Loucy (cell line): Measurements from ENCODE around the gene C2orf92.

ENCODE experiments used
- H2AFZ ChIP-seq: fragments of 200-600 bp; sonication (generic); 2 replicates; pipeline ENCODE4 v1.6.0; 2016; ENCODE audit warnings: antibody characterized with exemption, mild to moderate bottlenecking, low read length, moderate library complexity
- H3F3A ChIP-seq: fragments of 200-600 bp; 2 replicates; pipeline ENCODE4 v1.6.0; 2016; ENCODE audit warnings: antibody characterized with exemption, low read depth, mild to moderate bottlenecking
- H3K27me3 ChIP-seq: fragments of 200-600 bp; sonication (generic); 2 replicates; pipeline ENCODE4 v1.6.1; 2014; ENCODE audit warnings: low read length, mild to moderate bottlenecking; ENCODE audit not compliant: insufficient read depth, poor library complexity, severe bottlenecking
- H3K36me3 ChIP-seq: fragments of 200-600 bp; sonication (generic); 2 replicates; pipeline ENCODE4 v1.6.1; 2016; ENCODE audit warnings: low read length; ENCODE audit not compliant: insufficient read depth
- H3K4me1 ChIP-seq: fragments of 200-600 bp; sonication (generic); 2 replicates; pipeline ENCODE4 v1.5.1; 2014; ENCODE audit warnings: low read length, mild to moderate bottlenecking; ENCODE audit not compliant: insufficient read depth, poor library complexity, severe bottlenecking
- H3K4me2 ChIP-seq: fragments of 200-600 bp; sonication (generic); 2 replicates; pipeline ENCODE4 v1.6.0; 2014; ENCODE audit warnings: antibody characterized with exemption, low read length, low read depth, mild to moderate bottlenecking; ENCODE audit not compliant: poor library complexity, severe bottlenecking
- H3K4me3 ChIP-seq: fragments of 200-600 bp; sonication (generic); 2 replicates; pipeline ENCODE4 v1.5.1; 2014; ENCODE audit warnings: low read length, mild to moderate bottlenecking, mixed read lengths; ENCODE audit not compliant: poor library complexity, severe bottlenecking
- H3K79me2 ChIP-seq: fragments of 200-600 bp; sonication (generic); 2 replicates; pipeline ENCODE4 v1.6.1; 2014; ENCODE audit warnings: low read length; ENCODE audit not compliant: insufficient read depth
- H3K9ac ChIP-seq: fragments of 200-600 bp; sonication (generic); 2 replicates; pipeline ENCODE4 v1.6.0; 2014; ENCODE audit warnings: mild to moderate bottlenecking, low read depth, low read length, moderate library complexity; ENCODE audit not compliant: poor library complexity, severe bottlenecking
- H3K9me2 ChIP-seq: fragments of 200-600 bp; sonication (generic); replicated peaks from 2 replicates; pipeline ENCODE4 v1.6.1; 2016; ENCODE audit warnings: low read depth, low read length, mixed read lengths
- H3K9me3 ChIP-seq: fragments of 200-600 bp; sonication (generic); 2 replicates; pipeline ENCODE4 v1.6.1; 2014; ENCODE audit warnings: mild to moderate bottlenecking, antibody characterized with exemption, low read length, low read depth; ENCODE audit not compliant: insufficient read depth
- H4K20me1 ChIP-seq: fragments of 200-600 bp; sonication (generic); 2 replicates; pipeline ENCODE4 v1.6.0; 2014; ENCODE audit warnings: antibody characterized with exemption, low read length, mild to moderate bottlenecking; ENCODE audit not compliant: insufficient read depth, poor library complexity, severe bottlenecking
- CTCF ChIP-seq: fragments of 200-600 bp; sonication (generic); conservative IDR thresholded peaks from 2 replicates; pipeline ENCODE4 v1.5.1; 2014; ENCODE audit warnings: mild to moderate bottlenecking, antibody characterized with exemption, low read length
- EZH2phosphoT487 ChIP-seq: fragments of 200-600 bp; IDR thresholded peaks from 2 replicates; pipeline ENCODE4 v1.6.1; 2018; ENCODE audit warnings: antibody characterized with exemption, mild to moderate bottlenecking, moderate library complexity, borderline replicate concordance

The C2orf92 gene

GRCh38 chr2:97735161-97735561 lies 65.6 kb downstream of the C2orf92 start:
- H3K27me3 ChIP-seq = no peaks in the 10 kb centered on the region
- peaks cover 27% of the 10 kb centered on the region; the same call in 1 of the 2 replicates for H3K79me2 ChIP-seq
- no peaks in the 10 kb centered on the region for H3K9me3 ChIP-seq
- H3K4me3 ChIP-seq = no peak overlapping the region
- peaks cover 33% of the 10 kb centered on the region for H4K20me1 ChIP-seq
- H3F3A ChIP-seq = no peaks in the 10 kb centered on the region
- no peaks in the 10 kb centered on the region for H3K4me1 ChIP-seq
- H3K36me3 ChIP-seq = peaks cover 87% of the 10 kb centered on the region; the same call in 1 of the 2 replicates
- no peaks in the 10 kb centered on the region for H3K9me2 ChIP-seq
- no peak overlapping the region for H3K9ac ChIP-seq
- no peak for TF ChIP-seq EZH2phosphoT487
- TF ChIP-seq CTCF = no peak
- H3K4me2 ChIP-seq = no peak overlapping the region
- no peak overlapping the region for H2AFZ ChIP-seq

GRCh38 chr2:97736185-97736584 lies 66.7 kb downstream of the C2orf92 start:
- Histone ChIP-seq H3K4me3 (no peak overlapping the region), H3K36me3 (peaks cover 79% of the 10 kb centered on the region; the same call in 1 of the 2 replicates), H3K79me2 (peaks cover 17% of the 10 kb centered on the region; the same call in 1 of the 2 replicates), H3K4me2 (no peak overlapping the region), H3K4me1 (no peaks in the 10 kb centered on the region), H3K27me3 (no peaks in the 10 kb centered on the region), H2AFZ (no peak overlapping the region), H3K9ac (no peak overlapping the region), H3K9me3 (no peaks in the 10 kb centered on the region), H3K9me2 (no peaks in the 10 kb centered on the region), H4K20me1 (peaks cover 30% of the 10 kb centered on the region), H3F3A (no peaks in the 10 kb centered on the region)
- TF ChIP-seq EZH2phosphoT487 (no peak), CTCF (no peak)

DNA sequence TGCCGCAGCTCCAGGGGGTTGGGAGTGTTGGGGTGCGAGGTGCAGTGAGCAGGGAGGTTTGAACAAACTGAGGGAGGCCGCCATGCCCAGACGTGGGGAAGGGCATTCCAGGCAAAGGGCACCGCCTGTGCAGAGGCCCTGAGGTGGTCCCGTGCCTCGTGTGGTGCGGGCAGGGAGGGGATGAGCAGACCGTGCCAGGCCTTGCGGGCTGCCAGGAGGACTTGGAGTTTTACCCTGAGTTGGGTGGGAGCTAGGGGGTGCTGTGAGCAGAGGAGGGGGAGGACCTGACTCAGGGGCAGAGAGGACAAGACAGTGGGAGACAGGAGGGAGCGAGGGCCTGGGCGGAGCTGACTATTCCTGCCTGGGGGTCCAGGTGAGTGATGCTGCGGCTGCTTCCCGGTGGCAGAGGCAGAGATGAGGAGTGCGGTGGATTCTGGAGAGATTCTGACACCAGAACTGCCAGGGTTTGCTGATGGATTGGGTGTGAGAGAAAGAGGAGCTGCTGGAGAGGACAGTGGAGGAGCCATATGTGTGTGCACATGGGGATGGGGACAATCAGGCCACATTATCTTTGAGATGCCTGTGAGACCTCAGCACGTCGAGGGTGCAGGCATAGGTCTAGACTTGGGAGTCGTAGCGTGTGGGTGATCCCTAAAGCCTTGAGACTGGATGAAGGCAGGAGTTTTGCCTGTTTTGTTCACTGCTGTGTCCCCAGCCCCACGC lies 67.3 kb downstream of the C2orf92 start:
- no peak overlapping the region for H3K9ac ChIP-seq
- peaks cover 25% of the 10 kb centered on the region for H4K20me1 ChIP-seq
- H2AFZ ChIP-seq = no peak overlapping the region
- H3K9me3 ChIP-seq = no peaks in the 10 kb centered on the region
- peaks cover 11% of the 10 kb centered on the region; the same call in 1 of the 2 replicates for H3K79me2 ChIP-seq
- peaks cover 73% of the 10 kb centered on the region; the same call in 1 of the 2 replicates for H3K36me3 ChIP-seq
- H3F3A ChIP-seq = no peaks in the 10 kb centered on the region
- H3K9me2 ChIP-seq = no peaks in the 10 kb centered on the region
- H3K4me2 ChIP-seq = no peak overlapping the region
- H3K4me3 ChIP-seq = no peak overlapping the region
- H3K27me3 ChIP-seq = no peaks in the 10 kb centered on the region
- H3K4me1 ChIP-seq = peaks cover 3% of the 10 kb centered on the region
- no peak for TF ChIP-seq EZH2phosphoT487
- TF ChIP-seq CTCF = no peak
